ENCODE data around the gene NUDT7.

NUDT7 gene

DNA sequence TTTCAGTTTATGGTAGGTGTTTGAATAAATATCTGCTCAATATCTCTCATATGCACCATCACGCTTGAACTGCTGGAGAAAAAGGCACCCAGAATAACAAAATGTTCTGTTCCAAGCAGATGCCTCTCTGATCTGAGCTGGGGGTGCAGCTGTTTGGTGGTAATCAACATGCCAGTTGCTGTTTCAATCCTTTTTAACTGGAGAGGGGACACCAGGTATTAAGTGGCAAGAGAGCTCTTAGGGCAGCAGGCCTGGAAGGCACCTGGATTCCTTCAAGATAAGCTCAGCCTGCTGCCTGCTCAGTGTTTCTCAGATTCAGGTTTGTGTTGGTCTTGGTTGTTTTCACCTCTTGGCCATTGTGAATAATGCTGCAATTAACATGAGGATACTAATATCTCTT lies 38.9 kb downstream of the NUDT7 start:
- DNase-seq (ENCODE audit: low read depth in 1 of 2, low spot score in 1 of 2), result no peak
- Histone ChIP-seq H3K27me3 (ENCODE audit: insufficient read depth, poor library complexity, severe bottlenecking) (no peaks in the 10 kb centered on the region), H3K27ac (replicated peaks) (no peak overlapping the region), H3K4me3 (replicated peaks; ENCODE audit: insufficient read depth, low read length) (no peak overlapping the region)
- no peak for TF ChIP-seq GABPA (IDR thresholded peaks at IDR 0.05; ENCODE audit: low read depth)
- no peak for TF ChIP-seq POLR2AphosphoS5 (IDR thresholded peaks at IDR 0.05; ENCODE audit: low read depth)
- TF ChIP-seq, protein P1, sequence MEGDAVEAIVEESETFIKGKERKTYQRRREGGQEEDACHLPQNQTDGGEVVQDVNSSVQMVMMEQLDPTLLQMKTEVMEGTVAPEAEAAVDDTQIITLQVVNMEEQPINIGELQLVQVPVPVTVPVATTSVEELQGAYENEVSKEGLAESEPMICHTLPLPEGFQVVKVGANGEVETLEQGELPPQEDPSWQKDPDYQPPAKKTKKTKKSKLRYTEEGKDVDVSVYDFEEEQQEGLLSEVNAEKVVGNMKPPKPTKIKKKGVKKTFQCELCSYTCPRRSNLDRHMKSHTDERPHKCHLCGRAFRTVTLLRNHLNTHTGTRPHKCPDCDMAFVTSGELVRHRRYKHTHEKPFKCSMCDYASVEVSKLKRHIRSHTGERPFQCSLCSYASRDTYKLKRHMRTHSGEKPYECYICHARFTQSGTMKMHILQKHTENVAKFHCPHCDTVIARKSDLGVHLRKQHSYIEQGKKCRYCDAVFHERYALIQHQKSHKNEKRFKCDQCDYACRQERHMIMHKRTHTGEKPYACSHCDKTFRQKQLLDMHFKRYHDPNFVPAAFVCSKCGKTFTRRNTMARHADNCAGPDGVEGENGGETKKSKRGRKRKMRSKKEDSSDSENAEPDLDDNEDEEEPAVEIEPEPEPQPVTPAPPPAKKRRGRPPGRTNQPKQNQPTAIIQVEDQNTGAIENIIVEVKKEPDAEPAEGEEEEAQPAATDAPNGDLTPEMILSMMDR (IDR thresholded peaks at IDR 0.05; ENCODE audit: insufficient read depth, low read length), result no peak

- Histone ChIP-seq H3K4me3 (replicated peaks; ENCODE audit: insufficient read depth, low read length) (no peak overlapping the region), H3K27me3 (ENCODE audit: insufficient read depth, poor library complexity, severe bottlenecking) (no peaks in the 10 kb centered on the region)
- TF ChIP-seq POLR2AphosphoS5 (IDR thresholded peaks at IDR 0.05; ENCODE audit: low read depth) (no peak), GABPA (IDR thresholded peaks at IDR 0.05; ENCODE audit: low read depth) (no peak)
Measured at GRCh38 chr16:77762262-77762661, 39.9 kb downstream of the NUDT7 start.

GRCh38 chr16:77763994-77764393 lies 41.7 kb downstream of the NUDT7 start:
- no peak overlapping the region for H3K27ac ChIP-seq (replicated peaks)
- no peak for DNase-seq (ENCODE audit: low read depth in 1 of 2, low spot score in 1 of 2)
- H3K4me3 ChIP-seq (replicated peaks; ENCODE audit: insufficient read depth, low read length), result no peak overlapping the region
- TF ChIP-seq POLR2AphosphoS5 (IDR thresholded peaks at IDR 0.05; ENCODE audit: low read depth) (no peak), GABPA (IDR thresholded peaks at IDR 0.05; ENCODE audit: low read depth) (no peak), REST (IDR thresholded peaks at IDR 0.05; ENCODE audit: insufficient replicate concordance, low read depth) (no peak), SPI1 (IDR thresholded peaks at IDR 0.05; ENCODE audit: borderline replicate concordance, low read depth) (no peak)
- TF ChIP-seq, protein P1 (IDR thresholded peaks at IDR 0.05; ENCODE audit: insufficient read depth, low read length), result no peak
- H3K27me3 ChIP-seq (ENCODE audit: insufficient read depth, poor library complexity, severe bottlenecking), result no peaks in the 10 kb centered on the region

More at GRCh38 chr16:77762262-77762661, 39.9 kb downstream of the NUDT7 start:
- no peak overlapping the region for H3K27ac ChIP-seq (replicated peaks)
- DNase-seq (ENCODE audit: low read depth in 1 of 2, low spot score in 1 of 2), result no peak

DNA sequence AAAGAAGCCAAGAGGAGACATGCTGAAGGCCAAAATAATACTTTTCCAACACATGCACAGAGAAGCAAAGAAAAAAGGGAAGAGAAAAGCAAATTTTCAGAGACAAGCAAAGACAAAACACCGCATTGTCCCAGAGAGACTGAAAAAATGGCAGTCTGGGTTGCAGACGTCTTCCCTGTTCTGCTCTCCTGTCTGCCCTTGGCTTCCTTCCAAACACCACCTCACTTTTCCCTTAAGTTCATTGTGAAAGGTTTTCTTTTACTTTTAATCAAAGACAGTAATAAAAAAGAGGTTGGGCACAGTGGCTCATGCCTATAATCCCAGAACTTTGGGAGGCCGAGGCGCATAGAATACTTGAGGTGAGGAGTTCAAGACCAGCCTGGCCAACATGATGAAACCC lies 44.9 kb downstream of the NUDT7 start:
- Histone ChIP-seq H3K27me3 (ENCODE audit: insufficient read depth, poor library complexity, severe bottlenecking) (no peaks in the 10 kb centered on the region), H3K27ac (replicated peaks) (no peak overlapping the region), H3K4me3 (replicated peaks; ENCODE audit: insufficient read depth, low read length) (no peak overlapping the region)
- TF ChIP-seq POLR2AphosphoS5 (IDR thresholded peaks at IDR 0.05; ENCODE audit: low read depth) (no peak), SPI1 (IDR thresholded peaks at IDR 0.05; ENCODE audit: borderline replicate concordance, low read depth) (no peak), REST (IDR thresholded peaks at IDR 0.05; ENCODE audit: insufficient replicate concordance, low read depth) (no peak), GABPA (IDR thresholded peaks at IDR 0.05; ENCODE audit: low read depth) (no peak)
- TF ChIP-seq, protein P1 (IDR thresholded peaks at IDR 0.05; ENCODE audit: insufficient read depth, low read length), result no peak
- DNase-seq (ENCODE audit: low read depth in 1 of 2, low spot score in 1 of 2), result no peak
